Right lung (tissue), 5 donors: Measurements from ENCODE around the gene IRAK1BP1. TPM values are rescaled to one million over a fixed set of nuclear protein-coding genes. Genes with fewer than 3 reads are reported as not detected.

Experiments used
- polyA plus RNA-seq, 5 donors: library from polyadenylated mRNA; unstranded; fragments of 120-200 nt; gene quantifications; one replicate each; pipeline versions ENCODE4 v1.2.1 to v1.2.3, GENCODE V29; 2013; ENCODE audit warnings: inconsistent platforms in 1 of 5, low replicate concordance in 1 of 5; ENCODE audit not compliant: insufficient read length in 5 of 5, insufficient read depth in 1 of 5

The IRAK1BP1 gene
- polyA plus RNA-seq, 5 donors: 12.6 to 16.1 (median 14.9) TPM

Other genes with a start within 250 kb of the IRAK1BP1 start
- gene PHIP, start 210.7 kb downstream of the IRAK1BP1 start, polyA plus RNA-seq: 10 to 100 TPM; 39.4 to 82.9 (median 73.1) TPM